Eye (tissue), 1 donor: Measurements from ENCODE around the gene ADIPOR2.

Experiments used
- DNase-seq: peaks from one replicate; pipeline ENCODE4 v3.0.0-alpha.2; 2015

Gene ADIPOR2

GRCh38 chr12:1737652-1738286 lies 46.9 kb downstream of the ADIPOR2 start:
- DNase-seq: no peak

- DNase-seq: peak; percentile 23
Observed at GRCh38 chr12:1738446-1738845, 47.6 kb downstream of the ADIPOR2 start.

GRCh38 chr12:1739368-1739767 lies 48.5 kb downstream of the ADIPOR2 start:
- no peak for DNase-seq

GRCh38 chr12:1740161-1740948 lies 49.5 kb downstream of the ADIPOR2 start:
- no peak for DNase-seq

- DNase-seq: no peak
Observed at GRCh38 chr12:1741154-1741949, 50.5 kb downstream of the ADIPOR2 start.

DNA sequence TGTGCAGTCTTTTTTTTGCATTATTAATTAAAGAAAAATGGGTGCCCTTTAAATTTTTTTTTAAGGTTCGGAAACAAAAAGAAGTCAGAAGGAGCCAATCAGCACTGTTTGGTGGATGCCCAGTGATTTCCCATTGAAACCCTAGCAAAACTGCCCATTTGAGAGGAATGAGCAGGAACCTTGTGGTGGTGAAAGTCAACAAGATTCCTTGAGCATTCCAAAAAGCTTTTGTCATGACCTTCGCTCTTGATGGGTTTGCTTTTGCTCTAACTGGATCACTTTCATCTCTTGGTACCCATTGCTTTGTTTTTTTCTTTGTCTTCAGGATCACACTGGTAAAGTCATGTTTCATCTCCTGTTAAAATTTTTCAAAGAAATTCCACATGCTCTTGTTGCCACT lies 54.1 kb downstream of the ADIPOR2 start:
- no peak for DNase-seq

DNA sequence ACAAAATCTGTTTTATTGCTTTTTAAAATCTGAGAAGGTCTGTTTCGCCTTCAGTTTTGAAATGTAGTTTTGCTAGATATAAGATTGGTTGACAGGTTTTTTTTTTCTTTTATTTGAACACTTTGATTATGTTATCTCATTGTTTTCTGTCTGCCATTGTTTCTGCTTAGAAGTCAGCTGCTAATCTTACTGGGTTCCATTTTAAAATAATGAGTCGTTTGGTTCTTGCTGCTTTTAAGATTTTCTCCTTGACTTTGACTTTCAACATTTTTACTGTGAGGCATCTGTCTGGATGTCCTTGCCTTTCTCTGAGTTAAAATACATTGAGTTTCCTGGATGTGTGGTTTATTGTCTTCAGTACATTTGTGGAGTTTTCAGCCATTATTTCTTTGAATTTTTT lies 56.7 kb downstream of the ADIPOR2 start:
- no peak for DNase-seq

GRCh38 chr12:1749019-1749418 lies 58.1 kb downstream of the ADIPOR2 start:
- DNase-seq: no peak

GRCh38 chr12:1750300-1750699 lies 59.4 kb downstream of the ADIPOR2 start:
- DNase-seq: no peak

- DNase-seq: no peak
Observed at GRCh38 chr12:1758376-1758775, 67.5 kb downstream of the ADIPOR2 start.

DNA sequence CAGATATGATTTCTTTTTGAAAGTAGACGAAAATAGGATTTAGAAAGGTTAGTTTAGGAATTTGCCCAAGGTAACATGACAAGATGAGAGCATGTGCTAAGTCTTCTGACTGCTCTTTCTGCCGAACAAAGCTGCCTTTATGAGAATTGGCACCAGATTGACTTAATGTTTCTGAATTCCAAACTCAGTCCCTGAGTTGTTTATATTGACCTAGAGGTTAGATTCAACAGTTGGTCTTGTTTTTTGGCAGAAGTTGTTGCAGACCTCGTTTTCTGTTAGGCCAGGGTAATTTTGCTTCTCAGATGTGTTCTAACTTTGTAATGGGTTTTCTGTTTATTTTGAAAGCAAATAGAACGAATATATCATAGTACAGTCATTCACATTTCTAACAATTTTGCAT lies 68.0 kb downstream of the ADIPOR2 start:
- DNase-seq: no peak

- DNase-seq: no peak
Observed at GRCh38 chr12:1760566-1761382, 69.9 kb downstream of the ADIPOR2 start.

DNA sequence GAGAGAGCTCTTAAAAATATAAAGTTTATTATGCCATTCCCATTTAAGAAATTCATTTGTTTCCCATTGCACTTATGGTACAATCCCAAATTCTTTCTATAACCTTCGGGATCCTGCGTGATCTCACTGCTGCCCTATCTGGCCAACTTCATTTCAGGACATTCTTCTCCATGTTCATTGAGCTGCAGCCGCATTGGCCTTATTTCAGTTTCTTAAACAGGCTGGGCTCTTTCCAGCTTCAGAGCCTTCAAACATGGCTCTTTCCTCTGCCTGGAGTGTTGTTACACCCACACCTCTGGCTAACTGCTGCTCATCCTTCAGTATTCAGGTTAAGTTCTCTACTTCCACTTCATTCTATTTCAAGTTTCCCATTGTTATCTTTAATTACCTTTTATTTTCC lies 71.0 kb downstream of the ADIPOR2 start:
- DNase-seq: no peak

GRCh38 chr12:1763153-1763552 lies 72.3 kb downstream of the ADIPOR2 start:
- no peak for DNase-seq

DNA sequence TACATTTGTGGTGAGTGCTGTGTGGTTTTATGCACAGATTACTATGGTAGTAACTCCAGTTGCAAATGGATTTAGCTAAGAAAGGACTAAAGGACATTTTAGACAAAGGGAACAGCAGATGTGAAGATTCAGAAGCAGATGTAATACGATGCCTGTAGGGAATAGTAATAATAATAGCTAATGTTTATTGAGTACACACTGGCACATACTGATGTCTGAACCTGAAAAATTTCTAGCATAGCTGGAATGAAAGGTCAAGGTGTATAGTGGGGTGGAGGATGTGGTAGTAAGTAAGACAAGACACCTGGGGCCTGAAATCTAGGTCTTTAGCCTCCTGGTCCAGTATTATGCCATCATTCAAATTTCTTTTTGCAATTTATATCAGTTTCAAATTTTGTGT lies 75.2 kb downstream of the ADIPOR2 start:
- no peak for DNase-seq

DNA sequence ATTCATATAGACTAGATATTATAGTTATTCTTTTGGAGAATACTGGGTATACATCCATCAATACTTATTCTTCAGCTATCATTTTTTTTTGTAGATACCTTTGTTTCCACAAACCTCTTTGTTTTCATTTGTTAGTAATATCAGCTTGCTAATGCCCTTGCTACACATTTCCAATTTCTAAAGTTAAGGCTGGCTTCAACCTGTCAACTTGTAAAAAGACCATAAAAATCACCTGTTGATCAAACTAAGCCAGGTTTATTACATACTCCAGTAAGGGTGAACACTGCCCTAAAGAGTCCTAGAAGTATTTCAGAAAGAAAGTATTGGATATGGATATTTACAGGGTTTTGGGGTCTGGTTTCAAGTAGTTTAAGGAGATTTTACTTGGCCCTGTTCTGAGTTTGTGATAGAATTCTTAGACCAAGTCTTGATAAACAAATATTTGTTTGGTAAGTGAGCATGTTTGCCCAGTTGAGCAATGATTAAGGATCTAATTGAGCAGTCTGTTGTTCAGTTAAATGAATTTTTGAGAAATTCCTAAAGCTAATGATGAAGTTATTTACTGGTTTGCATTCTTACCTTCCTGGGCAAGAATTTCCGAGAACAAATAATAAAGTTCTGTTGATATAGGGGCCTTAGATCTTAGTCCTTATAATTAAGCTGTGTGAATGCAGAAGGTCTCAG lies 76.7 kb downstream of the ADIPOR2 start:
- DNase-seq: no peak

DNA sequence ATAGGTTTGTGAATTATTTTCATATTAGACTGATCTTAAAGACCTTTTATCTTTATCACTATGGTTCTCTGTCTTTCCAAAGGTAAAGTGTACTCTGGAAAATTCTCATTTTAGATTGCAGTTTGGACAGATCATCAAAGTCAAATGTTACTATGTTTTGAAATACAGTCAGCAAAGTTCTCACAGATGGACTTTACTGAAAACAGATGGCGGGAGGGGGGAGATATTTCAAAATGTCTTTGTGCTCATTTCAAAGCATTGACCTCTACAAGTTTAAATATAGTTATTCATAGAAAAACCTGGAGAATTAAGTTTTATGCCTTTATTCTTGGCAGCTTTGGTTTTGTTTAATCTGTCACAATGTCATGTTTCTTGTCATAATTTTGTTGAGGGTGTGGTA lies 77.7 kb downstream of the ADIPOR2 start:
- DNase-seq: no peak

DNA sequence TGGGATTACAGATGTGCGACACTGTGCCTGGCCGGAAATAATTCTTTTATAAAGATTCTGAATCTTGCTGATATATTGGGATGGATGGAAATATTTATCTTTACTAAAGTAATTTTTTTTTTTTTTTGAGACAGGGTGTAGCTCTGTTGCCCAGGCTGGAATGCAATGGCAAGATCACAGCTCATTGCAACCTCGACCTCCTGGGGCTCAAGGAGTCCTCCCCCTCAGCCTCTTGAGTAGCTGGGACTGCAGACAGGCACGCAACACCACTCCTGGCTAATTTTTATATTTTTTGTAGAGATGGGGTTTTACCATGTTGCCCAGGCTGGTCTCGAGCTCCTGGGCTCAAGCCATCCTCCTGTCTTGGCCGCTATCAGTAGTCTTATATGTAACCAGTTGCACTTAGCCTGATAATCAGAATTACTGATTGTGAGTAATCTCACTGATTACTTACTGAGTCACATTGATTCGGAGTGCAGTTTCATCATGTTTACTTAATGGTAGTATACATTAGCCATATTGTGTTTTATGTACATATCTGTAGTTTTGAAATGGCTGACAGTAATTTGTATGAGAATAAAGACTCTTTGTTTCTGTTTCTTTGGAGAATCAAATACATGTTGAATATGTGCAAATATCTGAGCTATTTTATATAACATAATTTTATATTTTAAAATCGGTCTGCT lies 79.1 kb downstream of the ADIPOR2 start:
- no peak for DNase-seq

DNA sequence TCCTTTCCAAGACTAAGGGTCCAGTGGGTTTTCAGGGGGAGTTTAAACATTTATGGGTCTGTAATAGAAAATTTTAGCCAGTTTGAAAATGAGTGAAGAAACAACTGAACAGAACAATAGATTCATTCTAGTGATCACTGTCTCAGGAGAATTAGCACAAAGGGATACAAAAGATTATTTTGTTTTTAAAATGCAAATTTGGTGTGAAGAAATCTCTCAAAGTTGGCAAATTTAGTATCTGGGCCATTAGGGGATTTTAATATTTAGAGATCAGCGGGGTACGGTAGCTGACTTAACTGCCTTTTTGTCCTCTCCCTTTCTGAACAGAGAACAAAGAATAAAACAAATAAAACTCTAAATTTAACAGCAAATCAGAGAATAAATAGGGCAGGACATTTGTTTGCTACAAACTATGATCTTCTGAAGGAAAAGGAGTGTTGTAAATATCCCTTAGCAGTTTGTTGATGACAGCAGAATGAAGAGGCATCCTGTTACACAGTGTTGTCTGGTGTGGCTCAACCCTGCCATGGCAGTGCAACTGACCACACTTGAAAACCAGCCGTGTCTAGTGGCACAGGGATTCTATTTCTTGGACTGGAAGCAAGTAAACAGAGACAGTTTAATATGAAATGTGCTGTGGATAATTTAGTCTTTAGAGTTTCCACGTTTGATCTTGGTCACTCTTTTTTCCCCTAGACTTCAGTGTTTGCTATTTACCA lies 83.2 kb downstream of the ADIPOR2 start:
- no peak for DNase-seq

DNA sequence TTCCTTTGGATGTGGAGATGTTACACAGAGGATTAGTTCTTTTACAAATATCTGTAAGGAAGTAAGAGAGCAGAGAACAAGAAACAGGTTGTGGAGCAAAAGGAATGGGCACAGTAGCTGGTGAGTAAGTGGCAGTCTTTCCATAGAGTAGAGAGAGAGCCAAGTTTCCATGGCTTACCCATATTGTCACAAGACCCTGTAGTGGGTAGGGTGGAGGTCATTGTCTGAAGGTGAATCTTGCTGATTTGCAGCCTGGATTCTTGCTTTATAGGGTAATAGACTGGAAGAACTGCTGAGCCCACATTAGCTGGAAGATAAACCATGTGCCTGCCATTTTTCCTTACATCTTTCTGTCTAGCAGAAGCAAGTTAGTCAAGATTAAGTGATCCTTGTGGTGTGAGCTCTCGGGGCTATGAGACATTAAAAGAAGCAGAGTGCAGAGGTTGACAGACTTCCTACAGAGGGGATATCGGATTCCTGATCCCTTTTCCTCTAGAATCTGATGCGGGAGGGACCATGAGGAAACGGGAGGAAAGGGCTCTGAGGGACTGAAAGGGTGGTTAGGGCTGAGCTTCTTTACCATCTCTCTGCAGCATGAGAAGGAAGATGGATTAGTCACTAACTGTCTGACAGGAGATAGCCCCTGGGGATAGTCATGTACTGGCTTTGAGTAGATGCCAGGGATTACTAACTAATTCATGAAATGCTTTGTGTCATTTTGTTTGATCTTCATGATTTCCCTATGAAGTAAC lies 85.5 kb downstream of the ADIPOR2 start:
- DNase-seq: peak; percentile 76
